Activated naive CD4-positive, alpha-beta T cell treated with anti-CD3 and anti-CD28 coated beads, Interleukin-2, amount 50 U/mL, for 72 hours (primary cell): ENCODE results near the gene HARBI1. TPM values are rescaled to one million over a fixed set of nuclear protein-coding genes. Genes with fewer than 3 reads are reported as not detected.

ENCODE experiments used
- ATAC-seq, 2 donors: fragments of 150-1000 bp; cut with Tn5 transposase; 2 replicates each; pipeline ENCODE4 v1.10.0; 2021; ENCODE audit warnings: mild to moderate bottlenecking in 2 of 2, moderate library complexity in 2 of 2
- DNase-seq, 2 donors: peaks; one replicate each; pipeline ENCODE4 v3.0.0; 2021 to 2022; ENCODE audit warnings: low spot score in 2 of 2
- H3K27ac Mint-ChIP-seq, 2 donors: one replicate each; pipeline ENCODE4 v1.8.0; 2022; ENCODE audit warnings: mild to moderate bottlenecking in 2 of 2, mixed read lengths in 2 of 2
- H3K36me3 Mint-ChIP-seq, 2 donors: one replicate each; pipeline ENCODE4 v1.8.0; 2022; ENCODE audit warnings: mixed read lengths in 2 of 2
- H3K9me3 Mint-ChIP-seq, 2 donors: one replicate each; pipeline ENCODE4 v1.8.0; 2022; ENCODE audit warnings: mixed read lengths in 2 of 2
- total RNA-seq, 2 donors: library from RNA; stranded (reverse); gene quantifications; one replicate each; pipeline ENCODE4 v1.2.3, GENCODE V29; 2022

HARBI1 gene
- total RNA-seq, 2 donors from 2014 or later = 2.0 to 3.6 TPM

DNA sequence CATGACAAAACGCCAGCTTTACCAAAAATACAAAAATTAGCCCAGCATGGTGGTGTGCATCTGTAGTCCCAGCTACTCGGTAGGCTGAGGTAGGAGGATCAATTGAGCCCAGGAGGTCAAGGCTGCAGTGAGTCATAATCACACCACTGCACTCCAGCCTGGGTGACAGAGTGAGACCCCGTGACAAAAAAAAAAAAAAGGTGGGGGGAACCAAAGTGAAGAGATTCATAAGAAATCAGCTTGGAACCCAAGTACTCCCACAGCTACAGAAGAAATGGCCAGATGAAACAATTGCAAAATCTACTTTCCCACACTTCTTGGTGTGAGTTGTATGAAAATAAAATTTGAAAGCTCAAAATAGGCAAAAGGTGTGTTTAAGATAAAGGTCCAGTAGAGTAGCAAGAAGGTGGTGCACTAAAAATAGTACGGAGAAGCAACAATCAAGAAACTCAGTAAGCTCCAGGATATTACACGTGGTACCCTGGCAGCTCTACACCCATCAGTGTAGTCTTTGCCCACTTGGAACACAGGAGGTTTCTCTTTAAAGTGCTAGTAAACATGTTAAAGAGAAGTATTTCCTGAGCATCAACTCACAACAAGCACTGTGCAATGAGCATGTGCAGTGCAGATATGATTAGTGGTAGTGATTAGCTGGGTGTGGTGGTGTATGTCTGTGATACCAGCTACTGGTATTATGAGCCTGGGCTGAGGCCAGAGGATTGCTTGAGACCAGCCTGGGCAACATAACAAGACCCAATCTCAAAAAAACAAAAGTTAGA, 5.3 kb downstream of the HARBI1 start:
- no peaks in the 10 kb centered on the region for H3K9me3 Mint-ChIP-seq
- DNase-seq (no peak), ATAC-seq (no peak)
- no peaks in the 10 kb centered on the region for H3K36me3 Mint-ChIP-seq
- no peak overlapping the region for H3K27ac Mint-ChIP-seq

DNA sequence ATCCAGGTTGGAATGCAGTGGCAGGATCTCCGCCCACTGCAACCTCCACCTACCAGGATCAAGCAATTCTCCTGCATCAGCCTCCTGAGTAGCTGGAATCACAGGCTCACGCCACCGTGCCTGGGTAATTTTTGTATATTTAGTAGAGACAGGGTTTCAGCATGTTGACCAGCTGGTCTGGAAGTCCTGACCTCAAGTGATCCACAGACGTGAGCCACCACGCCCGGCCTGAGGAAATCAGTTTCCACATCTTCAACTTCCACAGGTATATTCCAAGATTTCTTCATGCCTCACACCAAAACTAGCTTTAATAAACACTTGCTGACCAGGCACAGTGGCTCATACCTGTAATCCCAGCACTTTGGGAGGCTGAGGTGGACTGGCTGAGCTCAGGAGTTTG, 7.6 kb downstream of the HARBI1 start:
- DNase-seq = no peak

DNA sequence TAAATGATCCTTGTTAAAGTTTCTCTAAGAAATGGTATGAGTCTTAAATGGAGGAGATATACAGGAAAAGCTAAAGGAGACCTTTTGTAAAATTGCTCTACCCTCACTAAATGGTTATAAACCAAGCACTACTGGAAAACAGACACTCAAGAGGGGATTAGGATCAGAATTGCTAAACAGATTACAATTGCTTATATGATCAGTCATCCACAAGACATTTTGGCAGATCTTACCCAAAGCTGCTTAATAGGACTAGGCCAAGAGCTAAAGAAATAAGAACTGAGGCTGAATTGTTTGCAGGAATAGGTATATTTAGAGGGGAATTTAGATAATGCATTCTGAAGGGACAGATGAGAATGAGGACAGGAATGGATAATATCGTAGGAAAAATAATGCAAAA, 9.5 kb downstream of the HARBI1 start:
- H3K27ac Mint-ChIP-seq = peak overlapping the region in 1 of 2 donors; percentile 24
- H3K36me3 Mint-ChIP-seq = no peaks in the 10 kb centered on the region
- ATAC-seq (no peak), DNase-seq (no peak)
- H3K9me3 Mint-ChIP-seq = no peaks in the 10 kb centered on the region

More for the DNA sequence above, 7.6 kb downstream of the HARBI1 start:
- Mint-ChIP-seq H3K27ac (no peak overlapping the region), H3K9me3 (no peaks in the 10 kb centered on the region), H3K36me3 (no peaks in the 10 kb centered on the region)
- no peak for ATAC-seq

DNA sequence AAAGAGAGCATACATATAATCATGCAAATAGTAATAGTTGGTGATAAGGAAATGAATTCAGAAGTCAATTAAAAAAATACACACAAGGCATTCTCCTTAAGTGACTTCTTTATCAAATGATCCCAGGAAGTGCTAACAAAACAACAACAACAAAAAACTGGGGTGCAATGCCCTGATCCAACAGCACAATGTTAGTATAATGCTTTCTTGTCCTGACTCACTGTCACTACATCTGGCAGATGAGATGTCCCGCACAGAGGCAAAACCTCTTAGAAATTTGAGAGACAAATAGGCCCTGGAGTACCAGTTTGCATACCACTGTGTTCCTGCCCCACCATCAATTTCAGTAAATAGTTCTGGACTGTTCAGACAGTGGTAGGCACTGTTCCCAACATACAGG, 12.2 kb downstream of the HARBI1 start:
- H3K9me3 Mint-ChIP-seq = no peaks in the 10 kb centered on the region
- H3K36me3 Mint-ChIP-seq = no peaks in the 10 kb centered on the region
- DNase-seq (no peak), ATAC-seq (no peak)
- H3K27ac Mint-ChIP-seq = no peak overlapping the region

DNA sequence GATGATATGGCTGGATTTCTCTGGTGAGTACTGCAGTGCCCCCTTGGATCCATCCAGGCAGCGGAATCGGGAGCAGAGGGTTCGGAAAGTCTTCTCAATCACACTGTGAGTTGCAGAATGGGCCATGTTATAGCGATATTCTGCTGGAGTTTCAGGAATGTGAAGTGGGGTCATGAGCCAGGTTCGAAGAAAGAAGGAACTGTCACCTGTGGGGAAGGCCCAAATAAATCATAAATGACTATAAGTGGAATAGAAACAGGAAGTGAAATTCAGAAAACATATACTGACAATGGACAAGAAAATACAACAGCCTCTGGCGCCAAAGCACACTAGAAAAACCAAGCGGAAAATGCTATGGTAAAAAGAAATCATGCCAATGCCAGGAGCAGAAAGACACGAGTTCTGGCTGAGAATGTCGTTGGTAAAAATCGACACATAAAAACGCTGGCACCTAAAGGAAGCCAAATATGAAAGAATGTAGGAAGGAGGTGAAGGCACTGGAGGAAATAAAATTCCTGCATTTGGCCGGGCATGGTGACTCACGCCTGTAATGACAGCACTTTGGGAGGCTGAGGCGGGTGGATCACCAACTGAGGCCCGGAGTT, 13.2 kb downstream of the HARBI1 start:
- DNase-seq (no peak), ATAC-seq (no peak)
- no peak overlapping the region for H3K27ac Mint-ChIP-seq
- no peaks in the 10 kb centered on the region for H3K9me3 Mint-ChIP-seq
- H3K36me3 Mint-ChIP-seq = no peaks in the 10 kb centered on the region

DNA sequence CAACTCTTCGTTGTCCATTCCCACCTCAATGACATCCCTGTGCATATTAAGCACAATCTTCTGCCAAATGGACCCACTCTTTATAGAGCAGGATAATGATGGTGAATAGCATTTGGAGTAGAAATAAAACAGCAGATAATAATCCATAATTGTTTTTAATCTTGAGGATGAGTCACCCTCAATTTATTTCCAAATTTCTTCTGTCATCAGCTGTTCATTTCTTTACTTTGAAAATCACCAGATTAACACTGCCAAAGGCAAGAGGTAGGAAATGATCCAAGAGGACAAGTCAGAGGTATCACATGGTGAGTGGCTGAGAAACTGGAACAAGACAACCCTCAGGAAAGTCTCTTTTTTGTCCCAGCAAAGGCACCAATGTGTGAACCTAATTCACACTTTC, 15.9 kb downstream of the HARBI1 start:
- Mint-ChIP-seq H3K36me3 (no peaks in the 10 kb centered on the region), H3K9me3 (no peaks in the 10 kb centered on the region), H3K27ac (no peak overlapping the region)
- no peak for ATAC-seq
- no peak for DNase-seq

DNA sequence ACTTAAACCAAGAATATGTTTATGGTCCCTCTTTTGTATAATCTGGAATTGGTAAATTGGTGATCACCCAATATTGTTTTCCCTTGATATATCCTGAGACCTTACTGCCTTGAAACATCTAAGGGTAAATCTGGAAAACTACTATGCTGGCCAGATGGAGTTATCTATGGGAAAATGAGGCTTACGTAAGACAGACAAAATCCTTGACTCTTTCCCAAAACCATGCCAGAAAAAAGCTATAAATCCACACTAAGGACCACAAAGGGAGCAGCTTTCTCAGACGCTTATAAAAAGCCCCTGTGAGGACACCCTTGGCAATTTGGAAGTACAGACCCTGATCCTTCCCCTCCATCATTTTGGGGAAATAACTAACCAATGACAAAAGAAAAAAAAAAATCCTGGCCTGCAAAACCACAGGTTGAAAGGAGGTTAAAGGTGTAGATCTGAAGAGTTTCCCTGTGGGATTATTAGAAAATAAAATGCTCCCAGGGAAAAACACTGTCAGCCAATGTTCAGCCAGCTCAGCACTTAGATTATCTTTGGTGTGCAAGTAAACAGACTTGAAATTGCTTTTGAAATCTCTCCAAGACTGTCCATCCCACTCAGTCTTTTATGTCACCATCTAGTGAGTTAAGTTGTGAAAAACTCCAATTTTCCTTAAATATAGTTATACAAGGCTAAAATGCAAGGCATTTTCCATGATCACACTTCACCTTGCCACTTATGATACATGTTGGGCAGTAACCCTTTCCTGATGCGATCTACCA, 16.6 kb downstream of the HARBI1 start:
- Mint-ChIP-seq H3K27ac (no peak overlapping the region), H3K36me3 (no peaks in the 10 kb centered on the region), H3K9me3 (no peaks in the 10 kb centered on the region)
- DNase-seq = no peak
- no peak for ATAC-seq

DNA sequence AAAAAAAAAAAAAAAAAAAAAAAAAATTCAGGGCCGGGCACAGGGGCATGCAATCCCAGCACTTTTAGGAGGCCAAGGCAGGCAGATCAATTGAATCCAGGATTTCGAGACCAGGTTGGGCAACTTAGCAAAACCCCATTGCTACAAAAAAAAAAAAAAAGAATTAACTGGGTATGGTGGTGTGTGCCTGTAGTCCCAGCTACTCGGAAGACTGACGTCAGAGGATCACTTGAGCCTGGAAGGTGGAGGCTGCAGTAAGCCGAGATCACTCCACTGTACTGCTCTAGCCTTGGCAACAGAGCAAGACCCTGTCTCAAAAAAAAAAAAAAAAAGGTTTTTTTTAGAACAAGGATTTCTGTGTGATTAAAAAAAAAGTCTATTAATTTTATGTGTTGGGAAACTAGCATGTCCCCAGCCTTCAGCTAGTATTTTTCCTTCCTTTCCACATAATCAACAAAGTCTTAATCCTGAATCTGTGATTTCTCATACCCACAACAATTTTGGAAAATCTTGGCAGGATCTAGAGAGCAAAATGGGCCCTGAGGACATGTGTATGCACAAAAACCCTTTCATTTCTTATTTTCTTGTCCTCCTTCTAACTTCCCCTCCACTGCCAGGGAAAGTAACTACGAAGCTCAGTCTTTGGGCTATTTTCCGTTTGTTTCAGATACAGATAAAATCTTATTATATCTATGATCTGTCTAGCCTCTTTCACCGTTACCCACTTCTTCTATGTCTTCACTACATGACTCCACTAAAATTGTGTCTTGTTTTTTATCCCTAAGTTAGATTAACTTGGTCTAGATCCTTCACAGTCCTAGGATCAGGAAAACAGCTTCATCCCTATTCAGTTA, 17.5 kb downstream of the HARBI1 start:
- no peaks in the 10 kb centered on the region for H3K36me3 Mint-ChIP-seq
- no peaks in the 10 kb centered on the region for H3K9me3 Mint-ChIP-seq
- ATAC-seq = no peak
- no peak overlapping the region for H3K27ac Mint-ChIP-seq
- no peak for DNase-seq

DNA sequence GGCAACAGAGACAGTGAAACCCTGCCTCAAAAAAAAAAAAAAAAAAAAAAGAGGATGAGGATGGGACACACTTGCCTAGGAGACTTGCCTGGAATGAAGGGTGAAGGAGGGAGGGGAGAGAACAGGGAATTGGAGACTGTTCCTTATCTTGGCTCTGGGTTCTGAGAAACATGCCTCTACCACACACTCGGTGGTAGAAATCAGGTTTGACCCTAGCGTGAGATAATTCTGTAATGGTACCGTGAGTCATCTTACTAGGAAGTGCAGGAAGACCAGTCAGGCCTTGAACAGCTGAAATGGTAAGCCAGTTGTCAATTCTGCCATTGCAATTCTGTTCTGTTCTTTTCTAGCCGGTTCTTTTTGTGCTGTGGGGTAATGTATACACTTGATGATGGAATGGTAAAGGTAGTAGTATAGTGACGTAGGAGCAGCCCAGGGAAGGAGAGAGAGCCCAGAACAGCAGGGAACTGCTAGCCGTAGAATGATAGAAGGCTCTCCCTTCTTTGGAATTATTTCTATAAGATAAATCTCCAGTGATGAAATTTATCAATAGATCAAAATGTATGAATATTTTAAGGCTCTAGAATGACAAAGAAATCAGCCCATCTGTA, 19.3 kb downstream of the HARBI1 start:
- Mint-ChIP-seq H3K36me3 (peaks cover 7 to 17% of the 10 kb centered on the region in 2 donors), H3K9me3 (no peaks in the 10 kb centered on the region), H3K27ac (no peak overlapping the region)
- no peak for DNase-seq
- ATAC-seq = no peak

DNA sequence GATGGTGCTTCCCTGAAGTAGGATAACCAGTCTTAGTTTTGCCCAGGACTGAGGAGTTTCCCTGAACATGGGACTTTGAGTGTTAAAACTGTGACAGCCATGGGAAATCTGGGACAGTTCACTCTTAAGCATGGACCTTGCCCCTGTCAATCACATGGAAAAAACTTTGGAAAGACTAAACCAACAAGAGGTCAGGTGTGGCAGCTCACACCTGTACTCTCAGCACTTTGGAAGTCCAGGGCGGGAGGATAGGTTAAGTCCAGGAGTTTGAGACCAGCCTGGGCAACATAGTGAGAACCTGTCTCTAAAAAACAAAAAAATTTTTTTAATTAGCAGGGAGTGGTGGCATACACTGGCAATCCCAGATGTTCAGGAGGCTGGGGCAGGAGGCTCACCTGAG, 19.9 kb downstream of the HARBI1 start:
- no peaks in the 10 kb centered on the region for H3K9me3 Mint-ChIP-seq
- ATAC-seq (no peak), DNase-seq (no peak)
- H3K36me3 Mint-ChIP-seq = peaks cover 8 to 22% of the 10 kb centered on the region in 2 donors
- peak overlapping the region in 1 of 2 donors; percentile 72 for H3K27ac Mint-ChIP-seq

DNA sequence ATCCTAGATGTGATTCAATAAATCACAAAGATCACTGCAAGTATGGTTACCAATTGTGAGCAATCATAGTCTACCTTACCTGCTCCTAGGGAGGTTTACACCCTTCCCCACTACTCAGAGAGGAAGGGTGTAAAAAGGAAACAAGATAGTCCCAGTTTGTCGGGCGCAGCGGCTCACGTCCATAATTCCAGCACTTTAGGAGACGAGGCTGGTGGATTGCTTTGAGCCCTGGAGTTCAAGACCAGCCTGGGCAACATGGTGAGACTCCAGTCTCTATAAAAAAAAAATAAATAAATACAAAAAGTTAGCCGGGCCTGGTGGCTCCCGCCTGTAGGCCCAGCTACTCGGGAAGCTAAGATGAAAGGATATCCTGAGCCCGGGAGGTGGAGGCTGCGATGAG, 22.2 kb downstream of the HARBI1 start:
- ATAC-seq = no peak
- Mint-ChIP-seq H3K27ac (peak overlapping the region in 1 of 2 donors; percentile 95), H3K36me3 (peaks cover 8 to 22% of the 10 kb centered on the region in 2 donors), H3K9me3 (no peaks in the 10 kb centered on the region)
- no peak for DNase-seq

DNA sequence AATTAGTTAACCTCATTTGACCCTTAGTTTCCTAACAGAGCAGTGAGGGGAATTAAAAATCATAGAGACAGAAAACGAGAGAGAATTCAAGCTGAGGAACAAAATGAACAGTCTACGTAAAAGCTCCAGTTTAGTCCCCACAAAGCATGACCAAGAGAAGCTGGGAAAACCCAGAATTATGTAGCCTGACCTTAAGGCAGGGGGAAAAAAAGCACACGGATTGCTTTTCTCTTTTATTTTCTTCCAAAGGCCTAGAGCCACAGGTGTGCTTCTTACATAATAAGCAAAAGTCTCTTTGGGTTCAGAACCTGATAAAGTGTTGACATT, 22.7 kb downstream of the HARBI1 start:
- Mint-ChIP-seq H3K36me3 (peaks cover 9 to 22% of the 10 kb centered on the region in 2 donors), H3K9me3 (no peaks in the 10 kb centered on the region), H3K27ac (peak overlapping the region; percentile 95)
- DNase-seq (no peak), ATAC-seq (no peak)

DNA sequence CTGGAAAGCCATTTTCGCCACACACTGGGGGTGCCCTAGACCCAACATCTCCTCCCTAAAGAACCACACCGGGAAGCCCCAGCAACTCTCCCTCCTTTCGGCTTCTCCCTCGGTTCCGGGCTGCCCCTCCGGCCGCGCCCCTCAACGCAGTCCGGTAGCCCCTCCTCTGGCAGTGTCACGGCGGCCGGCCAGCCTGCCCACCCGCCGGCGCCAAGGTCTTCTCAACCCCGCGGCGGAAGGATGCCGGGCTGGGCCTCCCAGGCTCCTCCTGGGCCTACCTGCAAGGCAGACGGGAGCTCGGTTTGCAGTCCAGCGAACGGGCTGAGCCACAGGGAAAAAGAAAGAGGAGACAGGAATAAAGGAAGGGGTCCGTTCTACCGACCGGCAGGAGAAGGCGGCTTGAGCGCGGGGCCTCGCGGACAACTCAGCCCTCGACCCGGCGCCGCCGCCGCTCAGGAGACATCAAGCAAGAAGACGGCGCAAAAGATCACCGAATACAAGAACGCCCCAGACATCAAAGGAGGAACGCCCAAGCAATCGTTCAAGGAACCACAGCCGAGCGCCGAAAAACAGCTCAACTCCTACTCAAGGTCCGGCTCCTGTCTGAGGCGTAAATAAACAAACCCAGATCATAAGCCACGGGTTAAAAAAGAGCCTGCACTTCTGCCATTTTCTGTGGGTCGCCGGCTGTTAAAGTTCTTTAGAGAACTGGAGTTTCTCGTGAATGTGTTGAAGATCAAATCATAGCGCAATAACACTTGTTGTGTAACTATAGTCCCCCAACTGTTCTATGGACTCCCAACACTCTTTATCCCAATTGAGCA, 23.3 kb downstream of the HARBI1 start, which contains the start of gene AMBRA1:
Gene AMBRA1 (minus strand): TSS at position 474 of the 824 bp plus-strand sequence. CDS start 45,643 bp downstream, outside the sequence.
- ATAC-seq = peak; percentile 89 to 94
- peak within 1 kb of the TSS; percentile 95 for H3K27ac Mint-ChIP-seq
- peak; percentile 82 to 85 for DNase-seq
- no peaks in the 10 kb centered on the region for H3K9me3 Mint-ChIP-seq
- peaks cover 13 to 22% of the 10 kb centered on the region in 2 donors for H3K36me3 Mint-ChIP-seq

DNA sequence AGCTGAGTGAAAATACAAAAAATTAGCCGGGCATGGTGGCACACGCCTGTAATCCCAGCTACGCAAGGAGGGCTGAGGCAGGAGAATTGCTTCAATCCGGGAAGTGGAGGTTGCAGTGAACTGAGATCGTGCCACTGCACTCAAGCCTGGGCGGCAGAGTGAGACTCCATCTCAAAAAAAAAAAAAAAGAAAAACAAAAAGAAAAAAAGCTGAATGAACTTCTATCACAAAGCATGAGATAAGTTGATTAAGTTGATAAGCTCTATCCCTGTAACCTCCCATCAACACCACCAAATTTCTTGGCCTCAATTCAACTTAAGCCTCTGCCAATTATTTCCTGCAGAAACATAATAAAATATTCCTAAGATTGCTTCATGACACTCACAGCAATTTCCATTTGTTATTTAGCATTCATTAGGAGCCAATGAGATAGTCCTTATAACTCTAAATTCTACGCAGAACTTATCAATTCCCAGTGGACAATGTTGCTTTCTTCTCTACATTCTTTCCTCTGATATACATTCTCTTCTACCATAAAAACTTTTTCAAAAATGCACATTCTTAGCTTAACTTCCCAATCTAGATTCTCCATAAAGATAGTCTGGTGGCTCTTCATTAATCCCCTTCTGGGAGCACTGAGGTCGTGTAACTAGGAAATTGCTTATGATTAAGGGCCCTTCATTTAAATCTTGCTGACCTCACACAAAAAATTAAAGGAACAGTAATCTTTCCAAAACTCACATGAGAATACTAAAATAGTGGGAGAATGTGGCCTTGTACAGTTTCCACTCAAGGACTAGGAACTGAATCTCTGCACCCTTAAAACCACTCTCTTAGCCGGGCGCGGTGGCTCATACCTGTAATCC, 26.1 kb downstream of the HARBI1 start:
- DNase-seq (no peak), ATAC-seq (no peak)
- Mint-ChIP-seq H3K36me3 (peaks cover 13 to 27% of the 10 kb centered on the region in 2 donors), H3K27ac (peak overlapping the region in 1 of 2 donors; percentile 40), H3K9me3 (no peaks in the 10 kb centered on the region)

DNA sequence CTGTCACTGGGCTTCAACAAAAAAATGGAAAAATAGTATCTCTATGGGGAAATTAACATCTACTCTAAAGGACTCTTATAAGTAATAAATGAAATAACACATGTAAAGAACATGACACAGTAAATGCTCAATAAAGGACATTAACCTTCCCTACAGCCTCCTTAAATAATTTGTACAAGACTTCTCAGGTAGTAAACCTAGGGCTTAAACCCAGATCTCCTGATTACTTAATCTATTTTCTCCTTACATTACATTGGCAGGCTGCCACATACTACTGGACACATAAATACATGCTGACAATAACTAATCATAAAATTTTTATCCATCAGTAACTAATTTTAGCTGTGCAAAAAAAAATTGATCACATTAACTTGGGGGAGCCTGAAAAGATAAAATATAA, 28.1 kb downstream of the HARBI1 start:
- ATAC-seq = no peak
- Mint-ChIP-seq H3K36me3 (peaks cover 13 to 22% of the 10 kb centered on the region in 2 donors), H3K27ac (no peak overlapping the region), H3K9me3 (no peaks in the 10 kb centered on the region)
- DNase-seq = no peak
